ENCODE measurements around the gene KISS1.

Gene KISS1

DNA sequence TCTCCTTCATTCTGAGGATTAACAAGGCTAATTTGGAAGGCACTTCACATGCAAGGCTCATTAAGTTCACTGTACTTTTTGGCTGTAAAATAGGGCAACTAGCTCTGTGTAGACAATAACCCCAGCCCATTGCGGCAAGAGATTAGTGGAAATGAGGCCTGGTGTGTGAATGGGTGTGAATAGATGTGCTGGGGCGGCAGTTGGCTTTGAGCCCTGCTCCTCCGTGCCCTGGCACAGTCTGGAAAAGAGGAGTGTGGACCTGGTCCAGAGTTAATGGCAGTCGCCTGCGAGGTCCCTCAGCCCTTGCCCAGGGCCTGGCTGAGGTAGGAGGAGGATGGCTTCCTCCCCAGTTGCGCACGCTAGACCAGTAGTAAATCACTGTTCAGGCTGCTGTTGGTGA lies 4.8 kb downstream of the KISS1 start:
- DNase-seq (ENCODE audit: low read depth): no peak

DNA sequence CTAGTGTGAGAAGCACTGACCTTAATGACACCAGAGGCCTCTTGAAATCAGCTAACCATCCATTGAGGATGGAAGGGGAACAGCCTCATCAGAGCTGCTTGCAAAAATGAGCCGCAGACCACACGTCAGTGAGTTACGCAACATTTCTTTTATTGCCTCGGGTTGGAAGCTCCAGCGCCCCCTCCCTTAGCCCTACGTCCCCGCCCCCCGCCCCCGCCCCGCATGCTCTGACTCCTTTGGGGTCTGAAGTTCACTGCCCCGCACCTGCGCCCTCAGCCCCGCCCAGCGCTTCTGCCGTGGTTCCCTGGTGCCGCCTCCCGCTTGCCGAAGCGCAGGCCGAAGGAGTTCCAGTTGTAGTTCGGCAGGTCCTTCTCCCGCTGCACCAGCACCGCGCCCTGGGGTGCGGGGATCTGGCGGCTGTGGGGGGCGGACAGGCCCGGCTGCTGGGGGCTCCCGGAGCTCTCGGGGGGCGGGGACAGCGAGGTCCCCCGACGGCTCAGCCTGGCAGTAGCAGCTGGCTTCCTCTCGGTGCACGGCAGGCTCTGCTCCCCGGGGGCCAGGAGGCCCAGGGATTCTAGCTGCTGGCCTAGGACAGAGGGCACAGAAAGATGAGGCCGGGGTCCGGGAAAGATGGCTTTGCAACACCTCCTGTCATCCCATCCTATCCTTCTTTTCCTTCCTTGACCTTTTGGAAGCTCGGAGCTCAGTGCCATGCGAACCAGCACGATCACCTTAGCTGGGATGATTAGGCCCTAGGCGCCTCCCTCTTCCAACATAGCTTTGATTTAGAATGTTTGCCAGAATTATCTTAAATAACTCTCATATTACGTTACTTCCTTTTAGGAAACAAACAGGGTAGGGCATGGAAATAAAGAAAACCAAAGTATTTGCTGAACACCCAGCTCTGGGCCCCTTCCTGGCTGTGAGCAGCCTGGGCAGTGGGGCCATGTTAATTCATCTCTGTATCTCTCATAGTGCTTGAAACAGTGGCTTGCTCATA lies 5.8 kb downstream of the KISS1 start:
- no peak for DNase-seq (ENCODE audit: low read depth)

DNA sequence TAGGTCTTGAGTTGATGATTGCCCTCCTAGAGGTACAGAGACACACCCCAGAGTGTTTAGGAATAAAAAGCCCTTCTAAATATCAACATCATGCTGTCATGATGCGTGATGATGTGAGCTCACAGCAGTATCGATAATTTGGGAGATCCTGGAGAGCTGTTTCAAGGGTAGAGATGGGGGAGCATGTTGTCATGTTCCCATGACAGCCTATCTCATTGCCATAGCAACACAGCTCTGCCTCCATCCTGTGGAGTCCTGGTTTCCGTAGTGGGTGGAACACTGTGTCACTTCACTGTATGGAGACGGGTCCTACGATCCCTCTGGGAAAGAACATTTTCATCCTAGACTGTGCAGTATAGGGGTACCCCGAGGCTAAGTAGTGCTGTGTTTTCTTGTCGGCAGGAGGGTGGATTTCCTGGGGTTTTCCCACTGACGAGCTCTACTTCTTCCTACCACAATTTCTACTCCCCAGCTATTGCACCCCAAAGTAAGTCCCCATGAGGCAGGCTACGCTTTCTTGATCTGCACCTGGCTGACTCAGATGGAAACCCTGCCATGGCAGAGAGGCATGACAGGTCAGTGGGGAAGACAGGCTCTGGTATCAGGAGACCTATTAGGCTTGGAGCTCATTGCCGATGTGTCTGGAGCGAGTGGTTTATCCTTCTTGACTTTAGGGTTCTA lies 7.2 kb downstream of the KISS1 start:
- DNase-seq (ENCODE audit: low read depth): no peak

DNA sequence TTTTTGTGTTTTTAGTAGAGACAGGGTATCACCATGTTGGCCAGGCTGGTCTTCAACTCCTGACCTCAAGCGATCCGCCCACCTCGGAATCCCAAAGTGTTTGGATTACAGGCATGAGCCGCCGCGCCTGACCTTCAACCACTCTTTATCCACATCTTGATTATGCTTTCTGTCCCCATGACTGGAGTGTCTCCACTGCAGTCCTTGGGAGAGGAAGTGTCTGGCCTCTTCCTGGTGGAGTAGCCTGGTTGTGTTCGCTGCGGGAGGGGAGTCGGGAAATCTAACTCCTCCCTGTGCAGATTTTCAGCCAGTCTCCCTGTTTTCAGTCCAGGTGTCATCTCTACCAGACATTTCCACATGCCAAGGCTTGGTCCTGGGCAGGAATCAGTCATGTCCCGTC lies 9.7 kb downstream of the KISS1 start:
- DNase-seq (ENCODE audit: low read depth): no peak

DNA sequence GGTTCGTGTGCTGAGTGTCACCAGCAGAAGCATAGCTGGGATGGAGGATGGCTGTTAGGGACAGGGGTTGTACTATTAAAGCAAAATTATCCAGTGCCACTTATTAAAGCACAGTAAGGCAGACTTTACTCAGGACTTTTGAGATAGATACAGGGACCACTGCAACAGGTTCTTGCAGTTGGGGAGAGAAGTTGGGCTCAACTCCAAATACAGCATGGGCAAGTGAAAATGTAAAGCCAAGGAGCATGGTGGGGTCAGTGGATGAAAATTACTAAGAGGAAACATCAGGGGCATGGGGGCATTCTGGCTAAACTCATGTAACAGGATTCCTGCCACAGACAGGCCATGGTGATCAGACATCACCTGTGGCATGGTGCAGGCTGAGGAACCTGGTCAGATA lies 15.2 kb downstream of the KISS1 start:
- no peak for DNase-seq (ENCODE audit: low read depth)

DNA sequence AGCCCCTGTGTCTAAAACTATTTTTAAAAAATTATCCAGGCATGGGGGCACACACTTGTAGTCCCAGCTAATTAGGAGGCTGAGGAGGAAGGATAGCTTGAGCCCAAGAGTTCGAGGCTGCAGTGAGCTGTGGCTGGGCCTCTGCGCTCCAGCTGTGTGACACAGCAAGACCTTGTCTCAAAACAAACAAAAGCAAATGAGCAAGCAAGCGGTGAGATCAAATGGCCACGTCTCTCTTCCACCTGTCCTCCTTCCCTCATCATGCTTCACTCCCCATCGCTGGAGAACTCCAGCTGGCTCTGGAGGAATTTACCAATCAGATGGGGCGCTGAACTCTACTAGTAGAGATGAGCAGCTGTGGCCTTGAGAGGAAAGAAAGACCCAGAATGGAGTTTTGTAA lies 16.2 kb downstream of the KISS1 start:
- no peak for DNase-seq (ENCODE audit: low read depth)

DNA sequence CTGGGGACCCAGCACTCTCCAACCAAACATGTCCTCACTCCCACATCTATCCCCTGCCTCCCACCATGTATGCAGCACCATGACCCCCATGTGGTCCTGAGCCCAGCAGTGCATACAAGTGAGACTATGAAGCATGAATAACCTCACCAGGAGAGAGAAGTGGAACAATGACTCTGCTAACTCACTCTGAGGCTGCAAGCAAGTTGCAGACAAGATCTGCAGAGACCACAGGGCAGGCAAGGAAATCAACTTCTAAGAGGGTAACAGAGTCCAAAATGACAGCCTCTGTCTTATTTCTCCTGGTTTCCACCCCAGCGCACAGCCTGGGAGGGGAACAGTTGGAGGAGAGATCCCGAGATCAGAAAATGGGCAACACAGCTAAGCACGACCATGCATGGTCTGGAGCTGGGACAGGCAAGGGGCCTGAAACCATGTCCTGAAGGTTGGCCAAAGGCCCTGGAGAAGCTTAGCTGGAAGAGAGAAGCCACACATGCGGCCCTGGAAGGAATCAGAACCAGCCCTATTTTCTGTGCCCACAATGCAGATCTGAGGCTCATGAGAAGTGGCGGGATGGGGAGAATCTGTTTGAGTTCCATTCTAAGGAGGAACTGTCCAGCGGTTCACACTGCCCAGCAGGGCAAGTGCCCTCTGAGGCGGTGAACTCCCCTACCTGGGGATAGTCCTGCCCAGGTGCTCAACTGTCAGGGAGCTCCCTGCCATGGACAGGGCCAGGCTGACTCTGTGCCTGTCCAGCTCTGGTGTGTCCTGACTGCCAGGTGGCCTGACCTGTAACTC lies 17.6 kb downstream of the KISS1 start:
- no peak for DNase-seq (ENCODE audit: low read depth)

DNA sequence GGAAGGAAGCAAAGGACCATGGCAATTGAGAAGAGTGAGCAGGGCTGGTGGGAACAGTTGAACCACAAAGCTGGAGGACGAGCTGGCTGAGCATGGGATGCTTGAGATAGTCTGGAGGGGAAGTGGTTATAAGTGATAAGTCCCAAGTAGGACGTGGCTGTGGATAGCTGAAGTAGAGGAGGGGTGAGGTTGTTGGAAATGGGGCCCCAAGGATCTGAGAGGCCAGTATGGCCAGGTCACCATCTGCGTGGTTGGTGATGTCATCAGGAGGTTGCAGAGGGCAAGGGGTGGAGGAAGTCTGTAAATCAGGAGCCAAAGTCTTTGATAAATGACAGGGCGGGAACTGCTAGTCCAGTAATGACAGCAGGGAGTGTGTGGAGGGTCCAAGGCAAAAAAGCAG lies 19.2 kb downstream of the KISS1 start:
- DNase-seq (ENCODE audit: low read depth): no peak

DNA sequence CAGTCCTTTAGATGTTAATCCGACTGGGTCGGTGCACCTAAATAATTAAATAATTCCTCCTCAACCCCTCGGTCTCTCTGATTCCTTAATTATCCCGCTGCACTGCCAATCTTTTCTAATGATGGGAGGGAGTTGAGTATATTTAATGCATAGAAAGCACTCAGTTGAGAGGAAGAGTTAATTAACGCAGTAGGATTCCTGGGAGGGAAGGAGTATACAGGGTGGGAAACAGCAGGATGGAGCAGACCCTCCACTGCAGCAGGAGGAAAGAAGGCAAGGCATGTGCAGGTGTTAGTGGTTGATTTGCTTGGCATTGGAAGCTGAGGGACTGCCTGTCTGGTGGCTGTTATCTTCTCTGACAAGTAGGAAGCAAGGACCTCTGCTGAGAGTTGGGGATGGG lies 20.2 kb downstream of the KISS1 start:
- no peak for DNase-seq (ENCODE audit: low read depth)

DNA sequence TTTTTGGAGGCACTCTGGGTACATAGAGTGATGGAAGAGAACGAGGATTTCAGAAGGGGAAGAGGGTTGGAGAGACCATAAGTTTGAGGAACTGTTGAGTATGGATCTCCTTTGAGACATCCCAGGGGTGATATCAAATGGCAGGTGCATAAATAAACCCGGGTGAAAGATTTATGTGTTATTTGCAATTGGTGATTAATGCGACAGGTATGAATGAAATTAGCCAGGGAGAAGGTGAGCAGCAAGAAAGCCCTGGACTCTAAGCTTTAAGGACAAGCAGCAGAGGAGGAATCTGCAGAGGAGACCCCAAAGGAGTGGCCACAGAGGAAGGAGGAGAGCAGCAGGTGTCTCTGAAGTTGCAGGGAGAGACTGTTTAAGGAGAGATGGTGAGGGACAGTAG lies 21.3 kb downstream of the KISS1 start:
- DNase-seq (ENCODE audit: low read depth): no peak

DNA sequence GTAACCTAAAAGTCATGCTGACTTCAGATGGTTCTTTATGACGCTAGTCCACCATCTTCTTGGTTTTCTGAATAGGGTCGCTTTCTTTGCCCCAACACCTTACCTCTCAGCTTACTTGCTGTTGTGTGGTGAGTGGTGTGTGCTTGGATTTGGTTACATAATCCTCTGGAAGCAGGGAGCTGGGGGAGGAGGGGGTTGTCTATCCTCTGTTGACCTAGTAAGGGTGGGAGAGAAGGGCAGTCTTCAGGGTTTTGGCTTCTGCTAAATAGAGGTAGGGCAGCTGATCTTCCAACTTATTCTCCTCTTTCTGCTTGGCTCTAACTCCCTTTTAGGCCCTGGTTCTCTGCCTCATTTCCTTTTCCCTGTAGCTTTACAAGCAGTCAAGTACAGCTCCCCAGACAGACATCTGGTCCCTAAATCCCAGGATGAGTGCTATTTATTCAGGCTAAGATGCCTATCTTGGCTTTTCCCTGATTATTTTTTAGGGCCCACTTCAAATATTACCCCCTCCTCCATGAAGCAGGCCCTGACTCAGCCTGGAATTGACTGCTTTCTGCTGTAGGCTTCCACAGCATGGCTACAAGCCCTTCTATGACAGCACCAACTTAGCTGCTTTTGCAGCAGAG lies 23.8 kb downstream of the KISS1 start:
- no peak for DNase-seq (ENCODE audit: low read depth)

DNA sequence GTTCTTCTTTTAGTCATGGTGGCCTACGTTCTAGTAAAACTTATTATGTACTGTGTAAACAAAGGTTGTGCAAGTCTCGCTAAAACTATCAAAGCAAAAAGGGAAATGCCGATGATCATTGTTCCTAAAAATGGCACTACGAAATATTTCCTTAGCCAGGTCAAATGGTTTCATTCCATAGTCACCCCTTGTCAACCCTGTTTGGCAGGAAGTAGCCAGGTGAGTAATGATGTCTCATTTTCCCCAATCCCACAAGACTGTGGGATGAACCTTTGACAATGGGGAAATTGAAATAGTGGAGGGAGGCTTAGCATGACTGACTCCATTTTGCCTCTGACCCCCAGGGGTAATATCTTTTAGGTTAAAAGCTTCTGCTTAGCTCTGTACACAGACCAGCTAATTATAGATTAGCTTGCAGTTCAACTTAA lies 24.5 kb downstream of the KISS1 start:
- no peak for DNase-seq (ENCODE audit: low read depth)

- no peak for DNase-seq (ENCODE audit: low read depth)
Measured at GRCh38 chr1:204170494-204171155, 25.7 kb downstream of the KISS1 start.

- DNase-seq (ENCODE audit: low read depth): no peak
Measured at GRCh38 chr1:204169858-204170257, 26.4 kb downstream of the KISS1 start.

- no peak for DNase-seq (ENCODE audit: low read depth)
Measured at GRCh38 chr1:204167730-204168129, 28.6 kb downstream of the KISS1 start.

- DNase-seq (ENCODE audit: low read depth): no peak
Measured at GRCh38 chr1:204166219-204166618, 30.1 kb downstream of the KISS1 start, which contains the start of gene REN. Gene REN, minus strand, starts transcription at chr1:204166337. Its CDS starts 44 bp downstream, at chr1:204166293.

- DNase-seq (ENCODE audit: low read depth): peak; percentile 72
Measured at GRCh38 chr1:204162494-204163074, 33.7 kb downstream of the KISS1 start.

DNA sequence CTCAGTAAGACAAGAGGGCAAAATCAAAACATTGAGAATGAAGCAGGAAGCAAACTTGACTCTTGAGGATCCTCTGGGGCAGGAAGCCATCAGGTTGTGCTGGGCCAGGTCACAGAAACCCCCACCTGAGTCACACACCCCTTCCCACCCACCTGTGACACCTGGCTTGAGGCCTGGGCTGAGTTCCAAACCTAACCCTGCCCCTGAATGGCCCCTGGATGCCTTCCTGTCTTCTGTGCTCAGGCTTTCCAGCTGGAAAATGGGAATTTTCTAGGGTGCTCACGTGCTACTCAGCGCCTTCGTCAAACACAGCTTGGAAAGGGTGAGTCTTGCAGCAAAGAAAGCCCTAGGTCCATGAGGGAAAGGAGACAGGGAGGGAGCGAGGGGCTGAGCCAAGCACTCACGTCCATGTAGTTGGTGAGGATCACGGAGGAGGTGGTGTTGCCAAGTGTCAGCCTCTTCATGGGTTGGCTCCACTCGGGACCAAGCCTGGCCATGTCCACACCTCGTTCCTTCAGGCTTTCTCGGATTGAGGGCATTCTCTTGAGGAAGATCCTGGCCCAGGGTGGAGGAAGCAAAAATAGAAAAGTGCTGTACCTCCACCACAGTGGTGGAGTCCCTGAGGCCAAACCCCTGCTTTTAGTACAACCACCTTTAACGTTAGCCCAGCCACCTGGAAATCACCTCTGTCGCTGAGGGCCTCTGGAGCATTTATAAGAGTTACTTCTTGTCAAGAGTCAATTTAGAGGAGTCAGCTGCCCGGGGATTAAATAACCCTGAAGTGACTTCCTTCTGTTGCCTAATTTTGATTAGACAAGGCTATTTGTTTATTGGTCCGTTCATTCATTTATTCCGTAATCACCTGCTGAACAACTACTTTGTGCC lies 34.4 kb downstream of the KISS1 start:
- DNase-seq (ENCODE audit: low read depth): no peak

- DNase-seq (ENCODE audit: low read depth): no peak
Measured at GRCh38 chr1:204157962-204158361, 38.3 kb downstream of the KISS1 start.

- DNase-seq (ENCODE audit: low read depth): no peak
Measured at GRCh38 chr1:204155881-204156280, 40.4 kb downstream of the KISS1 start.

Measured in activated T-cell treated with anti-CD3 and anti-CD28 coated beads for 24 hours (primary cell).